ENCODE results near the gene KCNV2.

GRCh38 chr9:2745560-2746380 is 28.5 kb downstream of the KCNV2 start:
- TF ChIP-seq CTCF (conservative IDR thresholded peaks at IDR 0.05; ENCODE audit: low read length) (no peak), EZH2phosphoT487 (IDR thresholded peaks at IDR 0.05; ENCODE audit: borderline replicate concordance, low read depth, low read length) (no peak)
